ENCODE results near the gene HSBP1L1. TPM values are rescaled to one million over a fixed set of nuclear protein-coding genes. Genes with fewer than 3 reads are reported as not detected.
A peak's percentile ranks its signal among the peaks of the same experiment; 100 is the strongest.

The HSBP1L1 gene
- total RNA-seq, 1 experiment from 2014 or later = not detected

- H2AFZ ChIP-seq (ENCODE audit: low read length) = no peak overlapping the region
Observed at GRCh38 chr18:79989195-79989497, 24.7 kb downstream of the HSBP1L1 start.

More at GRCh38 chr18:79989195-79989497, 24.7 kb downstream of the HSBP1L1 start:
- no peaks in the 10 kb centered on the region for H3K27me3 ChIP-seq (ENCODE audit: insufficient read depth, low read length)
- H4K91ac ChIP-seq (ENCODE audit: insufficient read length, low read depth, low read length) = no peak overlapping the region
- H3K4me1 Mint-ChIP-seq = peaks cover 35% of the 10 kb centered on the region in 2 experiments
- WGBS (ENCODE audit: extremely low coverage, insufficient read length, low lambda C conversion rate) = no CpG with 5 or more reads among the region's 14 CpGs
- no peak overlapping the region for H4K5ac ChIP-seq (ENCODE audit: insufficient read length, low read depth, low read length)
- H3K79me1 ChIP-seq (ENCODE audit: insufficient read depth, low read depth, low read length, poor library complexity, severe bottlenecking) = peaks cover 3% of the 10 kb centered on the region
- H3K4me1 ChIP-seq (ENCODE audit: insufficient read depth, low read length) = peaks cover 6% of the 10 kb centered on the region; the same call in 1 of the 2 replicates
- H3K9me3 ChIP-seq (ENCODE audit: control insufficient read depth, low read depth, low read length) = no peaks in the 10 kb centered on the region
- no peak overlapping the region for H3T11ph ChIP-seq (ENCODE audit: low read length)
- H3K27me3 Mint-ChIP-seq (ENCODE audit: low read depth) = no peaks in the 10 kb centered on the region
- no peak overlapping the region for H2BK15ac ChIP-seq (ENCODE audit: low read depth, low read length)
- no peak overlapping the region for H2BK5ac ChIP-seq (ENCODE audit: insufficient read length, low read length)
- peaks cover 31% of the 10 kb centered on the region; the same call in 1 of the 2 replicates for H3K79me2 ChIP-seq (ENCODE audit: insufficient read depth, low read length)
- DNase-seq = no peak
- no peak overlapping the region for H3K4ac ChIP-seq (ENCODE audit: low read depth, low read length)
- H3K18ac ChIP-seq (ENCODE audit: insufficient read length, low read depth, low read length) = peak overlapping the region; percentile 15
- no peak overlapping the region for H2AK5ac ChIP-seq (ENCODE audit: insufficient read length, low read length)
- TF ChIP-seq CTCF (conservative IDR thresholded peaks at IDR 0.05) = no peak
- no peak overlapping the region for H2BK20ac ChIP-seq (ENCODE audit: low read depth, low read length, poor library complexity, severe bottlenecking)
- H3K14ac ChIP-seq (ENCODE audit: insufficient read depth, low read length) = no peak overlapping the region; the same call in 1 of the 2 replicates
- no peak overlapping the region for H4K8ac ChIP-seq (replicated peaks; ENCODE audit: insufficient read length, low read depth, low read length)
- no peak overlapping the region for H3K27ac ChIP-seq (ENCODE audit: insufficient read length, low read depth, low read length)
- peak overlapping the region; percentile 77 for H3K4me2 ChIP-seq (ENCODE audit: insufficient read depth, insufficient read length, low read length)
- H2BK12ac ChIP-seq (ENCODE audit: insufficient read length, low read depth, low read length) = no peak overlapping the region
- no peaks in the 10 kb centered on the region for H3K9me3 Mint-ChIP-seq
- H3K36me3 Mint-ChIP-seq (ENCODE audit: insufficient read depth in 1 of 3, low read depth in 3 of 3) = peaks cover 16 to 27% (median 22%) of the 10 kb centered on the region in 3 experiments; a peak in 6 of 7 replicates
- no peak overlapping the region for H3K23ac ChIP-seq (ENCODE audit: insufficient read length, low read depth, low read length)
- peak overlapping the region; percentile 82 to 90 for H3K4me3 Mint-ChIP-seq
- peaks cover 8% of the 10 kb centered on the region for H3K23me2 ChIP-seq (ENCODE audit: insufficient read length, low read depth, low read length, poor library complexity, severe bottlenecking)
- H2BK120ac ChIP-seq (ENCODE audit: low read depth, low read length, poor library complexity, severe bottlenecking) = no peak overlapping the region
- H3K27ac Mint-ChIP-seq = peak overlapping the region in 2 of 3 experiments; percentile 62 to 77; a peak in 3 of 7 replicates
- no peak overlapping the region for H3K56ac ChIP-seq (ENCODE audit: insufficient read length, low read depth, low read length)
- peak overlapping the region; percentile 71 for H3K9ac ChIP-seq (ENCODE audit: extremely low read depth, insufficient read length, low read length)
- no peaks in the 10 kb centered on the region for H4K20me1 ChIP-seq (ENCODE audit: control insufficient read depth, insufficient read depth, insufficient read length)
